DMS 273 (cell line): Measurements from ENCODE around the gene ZBED4.
A peak's percentile ranks its signal among the peaks of the same experiment; 100 is the strongest.
"Not testable (repeated sequence)": the region's sequence is repeated elsewhere in the genome, so short reads cannot be mapped to it uniquely, and the experiment has no call there.

Experiments
- DNase-seq: peaks from one replicate; lab custom pipeline; 2025; ENCODE audit not compliant: unreplicated experiment; lab: John Stamatoyannopoulos, UW

The ZBED4 gene, protein sequence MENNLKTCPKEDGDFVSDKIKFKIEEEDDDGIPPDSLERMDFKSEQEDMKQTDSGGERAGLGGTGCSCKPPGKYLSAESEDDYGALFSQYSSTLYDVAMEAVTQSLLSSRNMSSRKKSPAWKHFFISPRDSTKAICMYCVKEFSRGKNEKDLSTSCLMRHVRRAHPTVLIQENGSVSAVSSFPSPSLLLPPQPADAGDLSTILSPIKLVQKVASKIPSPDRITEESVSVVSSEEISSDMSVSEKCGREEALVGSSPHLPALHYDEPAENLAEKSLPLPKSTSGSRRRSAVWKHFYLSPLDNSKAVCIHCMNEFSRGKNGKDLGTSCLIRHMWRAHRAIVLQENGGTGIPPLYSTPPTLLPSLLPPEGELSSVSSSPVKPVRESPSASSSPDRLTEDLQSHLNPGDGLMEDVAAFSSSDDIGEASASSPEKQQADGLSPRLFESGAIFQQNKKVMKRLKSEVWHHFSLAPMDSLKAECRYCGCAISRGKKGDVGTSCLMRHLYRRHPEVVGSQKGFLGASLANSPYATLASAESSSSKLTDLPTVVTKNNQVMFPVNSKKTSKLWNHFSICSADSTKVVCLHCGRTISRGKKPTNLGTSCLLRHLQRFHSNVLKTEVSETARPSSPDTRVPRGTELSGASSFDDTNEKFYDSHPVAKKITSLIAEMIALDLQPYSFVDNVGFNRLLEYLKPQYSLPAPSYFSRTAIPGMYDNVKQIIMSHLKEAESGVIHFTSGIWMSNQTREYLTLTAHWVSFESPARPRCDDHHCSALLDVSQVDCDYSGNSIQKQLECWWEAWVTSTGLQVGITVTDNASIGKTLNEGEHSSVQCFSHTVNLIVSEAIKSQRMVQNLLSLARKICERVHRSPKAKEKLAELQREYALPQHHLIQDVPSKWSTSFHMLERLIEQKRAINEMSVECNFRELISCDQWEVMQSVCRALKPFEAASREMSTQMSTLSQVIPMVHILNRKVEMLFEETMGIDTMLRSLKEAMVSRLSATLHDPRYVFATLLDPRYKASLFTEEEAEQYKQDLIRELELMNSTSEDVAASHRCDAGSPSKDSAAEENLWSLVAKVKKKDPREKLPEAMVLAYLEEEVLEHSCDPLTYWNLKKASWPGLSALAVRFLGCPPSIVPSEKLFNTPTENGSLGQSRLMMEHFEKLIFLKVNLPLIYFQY

DNA sequence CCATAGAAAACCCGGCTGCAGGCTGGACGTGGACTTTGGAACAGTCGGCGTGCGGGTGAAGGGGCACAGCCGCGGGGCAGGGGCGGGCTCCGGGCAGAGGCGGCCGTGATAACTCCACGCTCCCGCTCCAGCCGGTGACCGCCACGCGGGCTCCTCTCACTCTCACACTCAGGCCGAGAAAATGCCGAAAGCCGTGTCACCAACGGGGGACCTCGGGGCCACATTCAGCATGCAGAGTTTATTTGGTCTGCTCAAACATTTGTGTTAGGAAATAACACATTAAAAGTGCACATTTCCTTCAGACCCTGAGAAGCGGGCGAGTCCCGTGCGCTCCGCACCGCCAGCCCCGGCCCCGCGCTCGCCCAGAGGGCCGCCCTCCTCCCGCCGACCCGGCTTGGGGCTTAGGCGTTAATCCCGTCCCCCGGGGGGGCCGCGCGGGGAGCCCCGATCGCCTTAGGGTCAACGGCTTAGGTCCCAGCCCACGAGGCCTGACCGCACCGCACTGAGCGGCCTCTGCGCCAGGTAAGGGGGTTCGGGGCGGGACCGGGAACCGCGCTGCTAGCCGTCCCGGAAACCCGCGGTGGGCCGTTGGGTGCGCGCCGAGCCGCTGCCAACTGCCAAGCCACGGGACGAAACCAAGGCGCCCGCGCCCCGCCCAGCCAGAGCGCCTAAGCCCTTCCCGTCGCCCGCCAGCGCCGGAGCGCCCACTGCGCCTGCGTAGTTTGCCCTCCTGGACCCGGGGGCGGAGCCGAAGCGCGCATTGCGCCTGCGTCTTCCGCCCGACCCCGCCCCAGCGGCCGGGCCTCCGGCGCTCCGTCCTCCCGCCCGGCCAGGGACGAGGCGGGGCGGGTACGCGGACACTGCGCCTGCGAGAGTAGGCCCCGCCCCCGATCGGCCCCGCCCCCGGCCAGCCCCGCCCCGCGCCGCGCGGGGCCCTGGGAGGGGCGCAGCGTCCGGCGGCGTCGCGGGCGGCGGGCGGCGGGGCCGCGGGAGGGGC, at the start of gene ZBED4:
TSS of gene ZBED4 (plus strand) at position 947 of the 997 bp plus-strand sequence. CDS start 29,819 bp downstream, outside the sequence.
- DNase-seq, result peak; percentile 98

DNA sequence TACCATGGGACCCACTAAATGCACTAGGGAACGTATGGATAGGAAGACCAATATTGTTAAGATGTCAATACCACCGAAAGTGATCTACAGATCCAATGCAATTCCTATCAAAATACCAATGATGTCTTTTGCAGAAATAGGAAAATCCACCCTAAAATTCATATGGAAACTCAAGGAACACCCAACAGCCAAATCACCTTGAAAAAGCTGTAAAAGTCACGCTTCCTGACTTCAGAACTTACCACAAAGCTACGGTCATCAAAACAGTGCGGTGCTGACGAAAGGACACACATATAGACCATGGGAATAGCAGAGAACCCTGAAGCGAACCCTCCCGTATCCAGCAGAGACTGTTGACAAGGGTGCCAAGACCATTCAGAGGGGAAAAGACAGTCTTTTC, 46.5 kb upstream of the ZBED4 start:
- DNase-seq, result no peak

DNA sequence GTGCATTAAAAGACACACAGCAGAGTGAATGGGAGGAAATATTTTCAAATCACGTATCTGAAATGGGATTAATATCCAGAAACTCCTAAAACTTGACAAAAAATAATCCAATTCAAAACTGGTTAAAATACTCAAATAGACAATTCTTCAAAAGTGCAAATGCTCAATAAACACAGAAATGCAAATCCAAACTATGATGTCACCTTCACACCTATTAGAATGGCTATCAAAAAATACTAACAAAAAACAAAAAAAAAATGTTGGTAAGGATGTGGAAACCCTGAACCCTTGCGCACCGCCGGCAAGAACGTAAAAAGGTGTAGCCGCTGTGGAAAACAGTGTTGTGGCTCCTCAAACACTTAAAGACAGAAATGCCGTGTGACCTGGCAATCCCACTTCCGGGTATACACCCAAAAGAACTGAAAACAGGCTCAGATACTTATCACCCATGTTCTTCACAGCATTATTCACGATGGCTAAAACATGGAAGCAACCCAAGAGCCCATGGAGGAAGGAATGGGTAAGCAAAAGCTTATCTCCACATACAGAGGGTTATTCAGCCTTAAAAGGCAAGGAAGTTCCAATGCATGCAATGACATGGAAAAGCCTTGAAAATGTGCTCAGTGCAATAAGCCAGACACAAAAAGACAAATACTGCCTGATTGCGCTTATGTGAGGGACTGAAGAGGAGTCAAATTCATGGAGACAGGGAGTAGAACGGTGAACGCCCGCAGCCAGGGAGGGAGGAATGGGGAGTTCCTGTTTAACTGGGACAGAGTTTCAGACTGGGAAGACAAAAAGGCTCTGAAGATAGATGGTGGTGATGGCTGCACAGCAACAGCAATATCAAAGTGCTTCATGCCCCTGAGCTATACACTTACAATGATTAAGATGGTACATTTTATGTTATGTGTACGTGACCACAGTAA, 45.6 kb upstream of the ZBED4 start:
- DNase-seq, result no peak

DNA sequence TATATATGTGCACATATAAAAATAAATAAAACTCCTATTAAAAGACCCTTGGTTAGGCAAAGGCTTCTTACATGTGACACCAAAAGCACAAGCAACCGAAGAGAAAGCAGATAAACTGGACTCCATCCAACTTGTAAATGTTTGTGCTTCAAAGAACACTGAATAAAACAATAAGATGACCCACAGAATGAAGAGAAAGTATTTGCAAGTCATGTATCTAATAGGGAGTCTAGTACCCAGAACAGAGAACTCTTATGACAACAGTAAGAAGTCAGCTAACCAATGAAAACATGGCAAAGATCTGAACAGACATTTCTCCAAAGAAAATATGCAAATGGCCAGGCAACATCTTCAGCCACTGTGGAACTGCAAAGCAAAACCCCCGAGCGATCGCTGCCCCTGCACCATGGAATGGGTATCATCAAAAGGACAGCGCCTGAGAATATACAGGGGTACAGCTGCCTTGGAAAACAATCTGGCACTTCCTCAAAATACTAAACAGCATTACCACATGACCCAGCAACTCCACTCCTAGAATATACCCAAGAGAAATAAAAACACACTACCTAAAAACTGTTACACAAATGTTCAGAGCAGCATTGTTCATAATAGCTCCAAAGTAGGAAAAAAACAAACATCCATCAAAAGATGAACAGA, 43.2 kb upstream of the ZBED4 start:
- no peak for DNase-seq

DNA sequence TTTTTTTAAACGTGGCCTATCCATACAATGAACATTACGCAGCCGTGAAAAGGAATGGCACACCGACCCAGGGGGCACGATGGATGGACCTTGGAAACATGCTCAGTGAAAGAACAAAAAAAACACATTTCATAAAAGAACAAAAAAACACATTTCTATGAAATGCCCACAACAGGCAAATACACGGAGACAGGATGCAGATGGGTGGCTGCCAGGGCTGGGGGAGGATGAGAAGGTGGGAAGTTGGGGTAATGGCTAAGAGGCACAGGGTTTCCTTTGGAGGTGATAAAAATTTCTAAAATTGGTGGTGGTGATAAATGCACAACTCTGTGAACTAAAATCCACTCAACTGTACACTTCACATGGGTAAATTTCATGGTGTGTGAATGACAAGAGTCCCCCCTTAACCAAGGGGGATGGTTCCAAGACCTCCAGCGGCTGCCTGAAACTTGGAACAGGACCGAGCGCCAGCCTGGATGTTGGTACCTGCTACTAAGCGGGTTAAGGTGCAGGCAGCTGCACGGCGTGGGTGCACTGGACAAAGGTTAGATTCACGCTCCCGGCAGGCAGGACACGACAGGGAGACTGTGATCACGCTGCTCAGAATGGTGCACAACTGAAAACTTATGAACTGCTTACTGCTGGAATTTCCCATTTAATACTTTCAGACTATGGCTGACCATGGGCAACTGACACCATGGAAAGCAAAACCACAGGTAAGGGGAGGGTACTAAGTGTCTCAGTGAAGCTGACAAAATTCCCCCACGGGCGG, 42.4 kb upstream of the ZBED4 start:
- DNase-seq, result no peak

DNA sequence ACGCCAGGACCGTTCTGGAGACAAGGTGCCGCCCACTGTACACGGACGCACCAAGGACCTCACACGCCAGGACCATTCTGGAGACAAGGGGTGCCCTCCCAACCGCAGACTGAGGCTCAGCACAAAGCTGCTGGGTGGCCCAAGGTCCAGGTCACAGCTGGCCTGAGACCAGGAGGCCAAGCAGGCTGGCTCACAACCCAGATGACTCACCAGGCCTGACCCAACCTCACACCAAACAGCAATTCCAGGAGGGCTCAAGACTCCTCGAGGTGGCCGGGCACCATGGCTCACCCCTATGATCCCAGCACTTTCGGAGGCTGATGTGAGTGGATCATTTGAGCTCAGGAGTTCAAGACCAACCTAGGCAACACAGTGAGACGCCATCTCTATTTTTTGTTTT, 40.8 kb upstream of the ZBED4 start:
- DNase-seq, result no peak

DNA sequence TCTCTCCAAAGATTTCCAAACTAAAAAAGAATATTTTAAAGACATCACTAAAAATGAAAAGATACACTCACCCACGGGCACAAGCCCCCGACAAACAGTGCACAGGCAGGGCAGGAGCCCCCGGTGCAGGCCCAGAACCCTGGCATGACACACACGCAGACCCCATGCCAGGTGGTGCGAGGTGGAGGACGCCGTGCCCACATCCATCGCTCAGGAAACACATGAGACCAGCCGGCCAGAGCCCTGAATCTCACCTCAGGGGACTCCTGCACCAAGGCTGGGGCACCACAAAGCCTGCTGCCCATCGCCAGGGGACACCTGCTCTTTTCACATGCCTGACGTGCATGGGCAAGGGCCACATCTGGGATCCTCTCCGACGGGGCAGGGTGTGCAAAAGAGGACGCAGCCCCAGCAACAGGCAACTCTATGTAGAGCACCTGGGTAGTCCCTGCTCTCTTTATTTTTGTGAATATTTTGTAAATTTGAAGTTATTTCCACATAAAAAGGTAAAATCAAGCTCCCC, 39.4 kb upstream of the ZBED4 start:
- no peak for DNase-seq

DNA sequence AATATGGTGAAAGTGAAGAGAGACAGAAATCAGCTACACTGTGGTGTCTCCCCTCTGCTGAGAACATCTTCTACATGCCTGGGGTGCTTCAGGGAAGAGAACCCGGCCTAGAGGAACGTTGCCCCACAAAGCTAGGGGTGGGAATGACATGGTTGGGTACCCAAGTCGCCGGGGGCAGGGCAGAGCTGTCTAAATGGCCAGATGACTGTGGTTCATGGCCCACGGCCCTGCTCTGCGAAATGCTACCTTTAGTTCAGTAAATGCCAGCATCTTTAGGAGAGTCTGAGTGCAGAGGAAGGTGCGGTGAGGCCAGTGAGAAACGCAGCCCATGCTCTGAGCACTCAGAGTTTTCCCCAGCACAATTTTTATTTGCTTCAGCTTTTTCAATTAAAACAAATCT, 38.8 kb upstream of the ZBED4 start:
- no peak for DNase-seq

DNA sequence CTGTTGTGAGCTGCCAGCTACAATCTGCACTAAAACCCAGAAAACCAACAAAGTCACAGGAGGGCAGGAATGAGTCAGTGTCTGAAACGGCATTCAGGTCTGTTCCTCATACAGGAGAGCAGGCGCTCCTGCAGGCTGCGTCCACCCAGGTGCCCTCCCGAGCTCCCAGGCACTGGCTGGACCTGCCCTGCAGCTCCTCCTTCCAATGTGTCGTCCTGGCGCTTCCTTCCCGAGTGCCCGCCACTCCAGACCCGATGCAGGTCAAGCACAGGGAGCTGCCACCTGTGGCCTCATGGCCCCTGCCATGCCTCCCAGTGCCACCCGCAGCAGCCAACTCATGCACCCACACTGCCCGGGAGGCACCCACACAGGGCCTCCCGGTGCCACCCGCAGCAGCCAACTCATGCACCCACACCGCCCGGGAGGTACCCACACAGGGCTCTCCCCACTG, 38.0 kb upstream of the ZBED4 start:
- DNase-seq, result no peak

DNA sequence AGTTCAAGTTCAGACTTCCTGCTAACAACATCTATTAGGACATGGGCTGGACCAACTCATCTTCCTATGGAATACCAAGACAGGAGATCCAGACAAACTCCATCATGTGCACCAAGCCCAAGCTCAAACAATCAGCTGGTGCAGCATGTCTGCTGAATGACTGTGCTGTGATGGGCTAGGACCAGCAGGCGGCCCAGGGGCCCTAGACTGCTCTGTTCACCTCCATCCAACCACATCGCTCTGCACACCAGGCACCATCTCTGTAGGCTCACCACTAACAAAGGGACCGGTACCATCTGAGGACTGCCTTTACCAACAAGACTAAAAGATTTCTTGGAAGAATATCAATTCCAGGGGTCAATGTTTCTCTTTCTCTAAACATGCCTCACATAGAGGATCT, 36.3 kb upstream of the ZBED4 start:
- no peak for DNase-seq

DNA sequence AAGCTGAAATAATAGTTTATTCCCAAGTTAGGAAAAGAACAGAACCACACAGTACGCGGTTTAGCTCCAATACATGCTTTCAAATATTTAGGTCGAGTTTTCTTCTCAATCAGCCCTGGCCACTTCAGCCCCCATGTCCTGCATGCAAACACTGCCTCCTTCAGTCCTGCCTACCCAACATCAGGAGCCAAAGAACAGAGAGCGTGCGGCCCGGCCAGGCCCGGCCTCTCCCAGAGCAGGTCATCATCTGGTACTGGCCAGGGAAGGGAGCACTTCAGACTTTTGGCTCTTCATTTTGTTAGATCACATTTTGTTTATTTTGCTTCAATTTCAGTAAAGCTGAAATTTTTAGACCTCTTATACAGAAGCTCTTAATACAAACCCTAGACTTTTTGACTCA, 32.7 kb upstream of the ZBED4 start:
- DNase-seq, result no peak

DNA sequence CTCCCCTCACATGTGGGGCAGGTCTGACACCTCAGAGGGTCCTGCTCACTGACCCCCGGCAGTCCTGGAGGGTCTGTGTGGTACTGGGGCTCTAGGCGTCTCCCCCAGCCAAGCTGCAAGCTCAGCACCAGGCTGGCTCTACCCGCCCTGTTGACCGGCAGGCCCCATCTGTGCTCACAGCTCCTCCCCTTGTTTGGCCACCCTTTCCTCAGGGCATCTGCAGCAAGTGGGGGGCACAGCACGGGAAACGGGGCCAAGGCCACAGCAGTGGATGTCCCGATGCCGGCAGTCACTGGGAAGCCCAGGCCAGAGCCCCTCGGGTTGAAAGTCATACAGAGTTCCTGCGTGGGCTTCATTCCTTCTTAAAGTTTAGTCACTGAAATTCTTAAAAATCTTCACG, 31.9 kb upstream of the ZBED4 start:
- not testable (repeated sequence) for DNase-seq

DNA sequence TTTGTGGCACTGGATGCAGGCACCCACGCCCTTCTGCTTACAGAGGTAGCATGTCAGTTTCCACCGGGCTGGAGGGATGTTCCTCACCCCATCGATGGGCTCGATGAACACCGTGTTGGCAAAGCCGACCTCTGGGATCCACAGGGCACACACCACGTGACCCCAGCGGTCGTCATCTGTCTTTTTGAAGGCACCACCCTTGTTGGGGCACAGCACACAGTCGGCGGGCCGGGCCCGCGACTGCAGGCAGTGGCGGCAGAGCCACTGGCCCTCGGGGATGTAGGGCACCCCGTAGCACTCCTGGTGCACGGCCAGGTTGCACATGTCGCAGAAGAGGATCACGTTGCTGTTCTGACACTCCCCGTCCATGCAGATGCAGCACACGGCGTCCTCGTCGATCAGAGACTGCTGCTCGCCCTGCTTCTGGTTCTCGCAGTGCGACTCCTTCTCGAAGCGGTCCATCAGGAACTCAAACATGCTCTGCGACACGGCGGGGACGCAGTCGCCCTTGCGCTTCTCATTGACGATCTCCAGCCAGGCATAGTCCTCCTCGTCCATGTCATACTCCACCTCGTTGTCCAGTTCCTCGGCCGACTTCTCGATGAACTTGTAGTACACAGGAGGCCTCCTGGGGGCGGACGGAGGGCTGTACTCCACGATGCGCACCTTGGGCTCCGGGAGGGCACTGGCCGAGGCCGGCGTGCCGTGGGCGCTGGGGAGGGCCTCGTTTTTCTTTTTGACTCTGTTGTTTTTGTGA, 30.2 kb upstream of the ZBED4 start:
- DNase-seq, result no peak

DNA sequence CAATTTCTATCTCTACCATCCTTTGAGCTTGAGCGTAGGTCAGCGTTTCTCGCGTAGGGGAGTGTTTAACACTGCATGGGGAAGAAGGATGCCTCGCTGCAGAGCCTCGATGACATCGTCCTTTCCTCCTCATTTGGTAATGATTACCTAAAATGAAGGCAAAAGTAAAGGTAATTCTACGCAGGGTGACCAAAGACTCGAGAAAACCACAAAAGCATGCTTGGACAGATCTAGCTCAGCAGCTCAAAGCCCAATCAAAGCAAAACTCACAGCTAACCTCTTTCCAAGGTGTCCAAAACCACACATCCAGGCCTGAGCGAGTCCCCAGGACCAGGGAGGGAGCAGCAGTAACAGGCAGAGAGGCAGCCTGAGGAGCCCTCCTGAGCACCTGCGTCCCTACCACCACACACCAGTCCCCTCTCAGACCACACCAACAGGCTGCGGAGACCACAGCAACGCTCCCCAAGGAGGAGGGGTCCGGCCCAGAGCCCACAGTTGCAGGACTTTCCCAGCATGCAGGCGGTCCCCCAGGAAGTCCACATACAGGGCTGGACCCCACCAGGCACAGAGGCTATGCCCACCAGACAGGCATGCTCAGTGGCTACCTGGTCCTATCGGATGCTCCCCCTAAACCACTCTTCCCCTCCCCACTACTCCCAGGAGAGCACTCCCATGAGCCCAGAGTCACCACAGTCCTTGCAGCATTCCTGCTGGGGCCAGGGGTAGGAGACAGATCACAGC, 29.3 kb upstream of the ZBED4 start:
- DNase-seq, result no peak

DNA sequence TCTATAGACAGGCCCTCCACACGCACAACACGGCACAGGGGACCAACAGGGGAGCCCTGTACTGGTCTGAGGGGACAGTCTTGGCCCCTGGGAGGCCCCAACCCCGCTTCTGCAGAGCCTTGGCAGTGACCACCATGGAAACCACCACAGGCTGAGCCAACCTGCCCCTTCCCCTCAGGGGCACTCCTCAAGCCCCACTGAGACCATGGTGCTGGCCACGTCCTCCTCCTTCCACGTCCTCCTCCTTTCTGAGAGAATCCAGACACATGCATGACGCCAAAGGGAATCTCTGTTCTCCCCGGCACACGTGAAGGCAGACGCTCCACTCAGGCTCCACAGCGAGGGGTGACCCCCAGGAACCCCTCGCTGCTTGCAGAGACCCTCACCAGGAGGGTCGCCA, 28.7 kb upstream of the ZBED4 start:
- DNase-seq, result no peak

DNA sequence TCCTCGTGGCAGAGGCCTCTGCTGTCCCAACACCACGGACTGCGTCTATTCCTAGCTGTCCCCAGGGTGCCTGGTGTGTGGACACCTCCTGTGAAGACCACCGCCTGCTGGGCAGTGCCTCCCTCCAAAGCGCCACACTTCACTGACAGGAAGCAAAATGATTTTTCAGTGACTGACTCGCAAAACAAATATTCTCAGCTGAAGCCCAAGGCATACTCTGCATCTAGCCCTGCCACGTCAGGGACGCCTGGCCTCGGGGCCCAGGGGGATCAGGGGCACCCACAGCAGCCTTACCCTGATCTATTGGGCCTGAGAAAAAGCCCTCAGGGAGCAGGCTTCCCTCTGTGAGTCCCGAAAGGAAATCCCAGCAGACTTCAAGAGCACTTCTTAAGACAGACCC, 28.2 kb upstream of the ZBED4 start:
- no peak for DNase-seq
